OCI-LY3 (cell line): ENCODE data around the gene PDE9A.

ENCODE experiments used
- H2AFZ ChIP-seq: fragments of 200-600, 300-600 bp; shearing (Covaris generic); 2 replicates; pipeline ENCODE4 v1.6.0; 2014; ENCODE audit warnings: antibody characterized with exemption, low read depth, low read length
- H3K27ac ChIP-seq: fragments of 200-600, 300-600 bp; sonication (generic); 2 replicates; pipeline ENCODE4 v1.5.1; 2014; ENCODE audit warnings: mild to moderate bottlenecking, low read length, moderate library complexity, mixed read lengths
- H3K27me3 ChIP-seq: fragments of 200-600, 300-600 bp; sonication (generic); 2 replicates; pipeline ENCODE4 v1.6.1; 2014; ENCODE audit warnings: low read depth, low read length, mixed read lengths
- H3K36me3 ChIP-seq: fragments of 200-600, 300-600 bp; sonication (generic); replicated peaks from 2 replicates; pipeline ENCODE3; 2014; ENCODE audit warnings: low read depth, low read length, mixed read lengths
- H3K4me1 ChIP-seq: fragments of 300-600, 200-600 bp; sonication (generic); 2 replicates; pipeline ENCODE4 v1.6.1; 2014; ENCODE audit warnings: low read length, mixed read lengths
- H3K4me2 ChIP-seq: fragments of 200-600, 300-600 bp; sonication (generic); 2 replicates; pipeline ENCODE4 v1.6.1; 2014; ENCODE audit warnings: low read length, mixed read lengths
- H3K4me3 ChIP-seq: fragments of 300-600, 200-600 bp; sonication (generic); 2 replicates; pipeline ENCODE4 v1.5.1; 2014; ENCODE audit warnings: antibody characterized with exemption, mild to moderate bottlenecking, low read length, moderate library complexity
- H3K79me2 ChIP-seq: fragments of 300-600, 200-600 bp; shearing (Covaris generic); 2 replicates; pipeline ENCODE4 v1.6.1; 2014; ENCODE audit warnings: mild to moderate bottlenecking, low read length, mixed read lengths
- H3K9ac ChIP-seq: fragments of 300-600, 200-600 bp; shearing (Covaris generic); 2 replicates; pipeline ENCODE4 v1.6.0; 2014; ENCODE audit warnings: mild to moderate bottlenecking, low read length, moderate library complexity
- H3K9me3 ChIP-seq: fragments of 200-600, 300-600 bp; shearing (Covaris generic); 2 replicates; pipeline ENCODE4 v1.6.1; 2014; ENCODE audit warnings: low read length, mixed read lengths; ENCODE audit not compliant: insufficient read depth
- H4K20me1 ChIP-seq: fragments of 200-600, 300-600 bp; sonication (generic); 2 replicates; pipeline ENCODE4 v1.6.1; 2016; ENCODE audit warnings: low read length, mixed read lengths; ENCODE audit not compliant: insufficient read depth
- EZH2phosphoT487 ChIP-seq: fragments of 200-600 bp; shearing (Covaris generic); IDR thresholded peaks from 2 replicates; pipeline ENCODE4 v1.6.1; 2018; ENCODE audit warnings: antibody characterized with exemption, mixed run types, low read depth
- TF ChIP-seq, protein P1 (sequence below): fragments of 200-600, 300-600 bp; sonication (generic); IDR thresholded peaks from 2 replicates; pipeline ENCODE4 v1.5.1; 2014; ENCODE audit warnings: antibody characterized with exemption, low read length, low read depth

PDE9A gene

DNA sequence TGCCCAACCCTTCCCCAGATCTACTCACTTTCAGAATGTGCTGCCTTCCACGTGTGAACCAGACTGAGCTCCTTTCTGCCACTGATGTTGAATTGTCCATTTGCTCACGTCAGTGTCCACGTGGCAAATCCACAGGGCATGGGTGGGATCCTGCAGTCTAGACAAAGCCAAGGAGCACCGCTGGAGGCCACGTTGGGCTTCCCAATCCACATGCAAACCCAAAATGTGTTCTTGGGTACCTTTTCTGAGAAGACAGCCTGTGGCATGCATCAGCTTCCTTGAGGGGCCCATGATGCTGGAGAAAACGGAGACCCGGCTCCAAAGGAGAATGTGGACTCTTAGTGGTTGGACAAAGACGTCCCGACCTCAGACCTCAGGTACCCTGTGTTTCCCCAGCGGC is 87.6 kb downstream of the PDE9A start:
- no peaks in the 10 kb centered on the region for H4K20me1 ChIP-seq
- H3K27ac ChIP-seq: no peak overlapping the region
- no peaks in the 10 kb centered on the region for H3K4me1 ChIP-seq
- H3K27me3 ChIP-seq: no peaks in the 10 kb centered on the region
- H3K79me2 ChIP-seq: no peaks in the 10 kb centered on the region
- no peaks in the 10 kb centered on the region for H3K36me3 ChIP-seq
- TF ChIP-seq EZH2phosphoT487: no peak
- TF ChIP-seq, protein P1, sequence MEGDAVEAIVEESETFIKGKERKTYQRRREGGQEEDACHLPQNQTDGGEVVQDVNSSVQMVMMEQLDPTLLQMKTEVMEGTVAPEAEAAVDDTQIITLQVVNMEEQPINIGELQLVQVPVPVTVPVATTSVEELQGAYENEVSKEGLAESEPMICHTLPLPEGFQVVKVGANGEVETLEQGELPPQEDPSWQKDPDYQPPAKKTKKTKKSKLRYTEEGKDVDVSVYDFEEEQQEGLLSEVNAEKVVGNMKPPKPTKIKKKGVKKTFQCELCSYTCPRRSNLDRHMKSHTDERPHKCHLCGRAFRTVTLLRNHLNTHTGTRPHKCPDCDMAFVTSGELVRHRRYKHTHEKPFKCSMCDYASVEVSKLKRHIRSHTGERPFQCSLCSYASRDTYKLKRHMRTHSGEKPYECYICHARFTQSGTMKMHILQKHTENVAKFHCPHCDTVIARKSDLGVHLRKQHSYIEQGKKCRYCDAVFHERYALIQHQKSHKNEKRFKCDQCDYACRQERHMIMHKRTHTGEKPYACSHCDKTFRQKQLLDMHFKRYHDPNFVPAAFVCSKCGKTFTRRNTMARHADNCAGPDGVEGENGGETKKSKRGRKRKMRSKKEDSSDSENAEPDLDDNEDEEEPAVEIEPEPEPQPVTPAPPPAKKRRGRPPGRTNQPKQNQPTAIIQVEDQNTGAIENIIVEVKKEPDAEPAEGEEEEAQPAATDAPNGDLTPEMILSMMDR: no peak
- no peak overlapping the region for H3K4me3 ChIP-seq
- H3K9me3 ChIP-seq: no peaks in the 10 kb centered on the region
- no peak overlapping the region for H2AFZ ChIP-seq
- no peak overlapping the region for H3K4me2 ChIP-seq
- H3K9ac ChIP-seq: no peak overlapping the region

GRCh38 chr21:42744520-42745445 is 91.4 kb downstream of the PDE9A start:
- Histone ChIP-seq H3K79me2 (no peaks in the 10 kb centered on the region), H3K27ac (no peak overlapping the region), H3K36me3 (no peaks in the 10 kb centered on the region), H3K4me2 (no peak overlapping the region), H3K4me1 (no peaks in the 10 kb centered on the region), H2AFZ (no peak overlapping the region), H3K27me3 (no peaks in the 10 kb centered on the region), H3K4me3 (no peak overlapping the region), H3K9me3 (no peaks in the 10 kb centered on the region), H3K9ac (no peak overlapping the region), H4K20me1 (no peaks in the 10 kb centered on the region)
- TF ChIP-seq, protein P1: no peak
- no peak for TF ChIP-seq EZH2phosphoT487

GRCh38 chr21:42745511-42746239 is 92.3 kb downstream of the PDE9A start:
- Histone ChIP-seq H3K27me3 (no peaks in the 10 kb centered on the region), H4K20me1 (no peaks in the 10 kb centered on the region), H3K9me3 (no peaks in the 10 kb centered on the region), H3K9ac (no peak overlapping the region), H3K79me2 (no peaks in the 10 kb centered on the region), H3K4me2 (no peak overlapping the region), H3K4me1 (no peaks in the 10 kb centered on the region), H3K4me3 (no peak overlapping the region), H3K27ac (no peak overlapping the region), H3K36me3 (no peaks in the 10 kb centered on the region), H2AFZ (no peak overlapping the region)
- TF ChIP-seq EZH2phosphoT487: no peak
- TF ChIP-seq, protein P1: no peak

- Histone ChIP-seq H2AFZ (no peak overlapping the region), H3K36me3 (no peaks in the 10 kb centered on the region), H3K4me1 (no peaks in the 10 kb centered on the region), H3K79me2 (no peaks in the 10 kb centered on the region), H3K27ac (no peak overlapping the region), H3K27me3 (no peaks in the 10 kb centered on the region), H3K9ac (no peak overlapping the region), H3K4me2 (no peak overlapping the region), H3K9me3 (no peaks in the 10 kb centered on the region), H3K4me3 (no peak overlapping the region), H4K20me1 (no peaks in the 10 kb centered on the region)
- TF ChIP-seq EZH2phosphoT487: no peak
These were observed 92.8 kb downstream of the PDE9A start for GRCh38 chr21:42746240-42746592.
